A549 (cell line): ENCODE results near the gene ZNF184. TPM values are rescaled to one million over a fixed set of nuclear protein-coding genes. Genes with fewer than 3 reads are reported as not detected.
A peak's percentile ranks its signal among the peaks of the same experiment; 100 is the strongest.

ENCODE experiments used
- ATAC-seq, 2 experiments: fragments of 200-7000 bp in 1 of 2; fragments of >200 bp in 1 of 2; cut with Nextera tagmentation in 1 of 2; cut with Tn5 transposase in 1 of 2; 3 replicates each; pipeline versions ENCODE4 v1.8.0 to v1.9.1; 2018 to 2020; ENCODE audit warnings: mild to moderate bottlenecking in 1 of 2, moderate library complexity in 1 of 2
- CTCF ChIA-PET: fragments of 300-600 bp; sonication (Branson Sonifier 250); formaldehyde crosslinking; extraction: SDS; loops from one replicate; lab custom pipeline; 2021; ENCODE audit warnings: antibody characterized with exemption, inconsistent platforms; lab: Yijun Ruan, JAX
- POLR2A ChIA-PET: fragments of 350-600 bp; formaldehyde crosslinking; extraction: SDS; loops from one replicate; lab custom pipeline; 2021; ENCODE audit warnings: antibody characterized with exemption, inconsistent platforms; lab: Yijun Ruan, JAX
- DNase-seq, 2 experiments: peaks; one replicate each; pipeline versions ENCODE4 v3.0.0 to v3.0.0-alpha.2; 2011 to 2016; ENCODE audit warnings: low read depth in 1 of 2, low spot score in 1 of 2
- FAIRE-seq: peaks from 2 replicates; lab custom pipeline; 2011; peaks lifted over from hg19 to GRCh38; lab: Jason Lieb, UNC
- H3K27ac ChIP-seq, 2 experiments: fragments of >200 bp; sonication (Bioruptor Twin); formaldehyde crosslinking; 3 replicates each; pipeline ENCODE4 v1.5.1; 2016 to 2017
- H3K4me1 ChIP-seq: fragments of >200 bp; sonication (Bioruptor Twin); formaldehyde crosslinking; 3 replicates; pipeline ENCODE4 v1.6.1; 2016
- H3K4me2 ChIP-seq: fragments of >200 bp; sonication (Bioruptor Twin); formaldehyde crosslinking; 3 replicates; pipeline ENCODE4 v1.6.1; 2016
- H3K4me3 ChIP-seq: fragments of >200 bp; sonication (Bioruptor Twin); formaldehyde crosslinking; 3 replicates; pipeline ENCODE4 v1.5.1; 2016
- H3K9me3 ChIP-seq: fragments of >200 bp; sonication (Bioruptor Twin); formaldehyde crosslinking; 3 replicates; pipeline ENCODE4 v1.6.1; 2016
- BHLHE40 ChIP-seq: IDR thresholded peaks from 2 replicates; pipeline ENCODE4 v1.6.1; 2012; ENCODE audit warnings: low read depth, low read length, inconsistent platforms
- CEBPB ChIP-seq, 2 experiments: fragments of >200 bp in 1 of 2; sonication (Bioruptor Twin) in 1 of 2; formaldehyde crosslinking in 1 of 2; IDR thresholded peaks; 2 replicates each; pipeline ENCODE4 v1.6.1; 2012 to 2016
- MAX ChIP-seq: IDR thresholded peaks from 2 replicates; pipeline ENCODE4 v1.6.1; 2012
- NR3C1 ChIP-seq: fragments of >200 bp; sonication (Bioruptor Twin); formaldehyde crosslinking; IDR thresholded peaks from 3 replicates; pipeline ENCODE4 v1.6.1; 2017
- PBX3 ChIP-seq: IDR thresholded peaks from 2 replicates; pipeline ENCODE4 v1.6.1; 2012
- POLR2AphosphoS2 ChIP-seq: conservative IDR thresholded peaks from 2 replicates; pipeline ENCODE4 v1.6.1; 2012; ENCODE audit warnings: low read length, improper control_type of control experiment, inconsistent platforms
- REST ChIP-seq: fragments of 200-600 bp; sonication (generic); IDR thresholded peaks from 2 replicates; pipeline ENCODE4 v1.6.1; 2016; ENCODE audit warnings: antibody characterized with exemption, mild to moderate bottlenecking, moderate library complexity
- SMC3 ChIP-seq: fragments of >200 bp; sonication (Bioruptor Twin); formaldehyde crosslinking; IDR thresholded peaks from 3 replicates; pipeline ENCODE4 v1.6.1; 2018; ENCODE audit warnings: inconsistent platforms
- SREBF2 ChIP-seq: fragments of 450-650 bp; IDR thresholded peaks from 2 replicates; pipeline ENCODE4 v1.6.1; 2014; ENCODE audit warnings: mild to moderate bottlenecking, moderate library complexity
- TP53 ChIP-seq: fragments of 250-450 bp; sonication (Bioruptor Pico); IDR thresholded peaks from 2 replicates; pipeline ENCODE4 v1.5.0; 2021; ENCODE audit warnings: mild to moderate bottlenecking, moderate library complexity
- ZFP36 ChIP-seq: fragments of 450-650 bp; IDR thresholded peaks from 2 replicates; pipeline ENCODE4 v1.6.1; 2014; ENCODE audit warnings: borderline replicate concordance; ENCODE audit not compliant: partially characterized antibody
- WGBS: methylation state at CpG from one replicate; pipeline ENCODE4 v1.1.6; 2017; ENCODE audit errors: missing lambda C conversion rate; 5-methylcytosine and 5-hydroxymethylcytosine counted together
- polyA plus RNA-seq, 4 experiments: library from polyadenylated mRNA; depleted of rRNA in 3 of 4; stranded (reverse); fragments of >200 nt; fragmentation: RNase III in 1 of 4; extraction: RNeasy Plus Mini Kit Qiagen cat#74134 plus additional on column Dnase treatment in 1 of 4; gene quantifications; 2 replicates in 3 of 4; 3 replicates in 1 of 4; pipeline ENCODE4 v1.2.3, GENCODE V29; 2011 to 2017
- TF ChIP-seq, protein P1 (sequence below): fragments of 250-450 bp; sonication (Bioruptor Pico); IDR thresholded peaks from 2 replicates; pipeline ENCODE4 v1.5.0; 2021; ENCODE audit warnings: mild to moderate bottlenecking, moderate library complexity, borderline replicate concordance

The ZNF184 gene
- polyA plus RNA-seq, 2 of the 4 experiments (the other 2 are of a cell fraction) = 2.5 to 4.9 TPM

GRCh38 chr6:27479319-27480182 lies 6.6 kb upstream of the ZNF184 start:
- TF ChIP-seq, protein P1, sequence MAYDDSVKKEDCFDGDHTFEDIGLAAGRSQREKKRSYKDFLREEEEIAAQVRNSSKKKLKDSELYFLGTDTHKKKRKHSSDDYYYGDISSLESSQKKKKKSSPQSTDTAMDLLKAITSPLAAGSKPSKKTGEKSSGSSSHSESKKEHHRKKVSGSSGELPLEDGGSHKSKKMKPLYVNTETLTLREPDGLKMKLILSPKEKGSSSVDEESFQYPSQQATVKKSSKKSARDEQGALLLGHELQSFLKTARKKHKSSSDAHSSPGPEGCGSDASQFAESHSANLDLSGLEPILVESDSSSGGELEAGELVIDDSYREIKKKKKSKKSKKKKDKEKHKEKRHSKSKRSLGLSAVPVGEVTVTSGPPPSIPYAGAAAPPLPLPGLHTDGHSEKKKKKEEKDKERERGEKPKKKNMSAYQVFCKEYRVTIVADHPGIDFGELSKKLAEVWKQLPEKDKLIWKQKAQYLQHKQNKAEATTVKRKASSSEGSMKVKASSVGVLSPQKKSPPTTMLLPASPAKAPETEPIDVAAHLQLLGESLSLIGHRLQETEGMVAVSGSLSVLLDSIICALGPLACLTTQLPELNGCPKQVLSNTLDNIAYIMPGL (CRISPR knock-in tag) = peak; percentile 70; the same call in 1 of the 2 replicates
- TF ChIP-seq MAX = peak; percentile 45; the same call in 1 of the 2 replicates
- no peak for TF ChIP-seq REST
- TF ChIP-seq BHLHE40 = no peak
- 0 out of 3 replicates have a peak, but pooled peaks have one; percentile 15 for TF ChIP-seq SMC3
- peak; percentile 66 for TF ChIP-seq SREBF2
- peak in 1 of 2 experiments; percentile 23; a peak in 1 of 4 replicates for TF ChIP-seq CEBPB (IDR thresholded peaks at IDR 0.05)
- no peak for TF ChIP-seq POLR2AphosphoS2
- 5% methylated on average over 32 of the region's 33 CpGs for WGBS
- Histone ChIP-seq H3K9me3 (no peaks in the 10 kb centered on the region), H3K27ac (peak overlapping the region; percentile 75 to 83), H3K4me2 (peak overlapping the region; percentile 87), H3K4me3 (peak overlapping the region; percentile 88), H3K4me1 (peaks cover 6% of the 10 kb centered on the region; the same call in 1 of the 3 replicates)
- peak; percentile 82 to 83 for ATAC-seq
- ChIA-PET POLR2A (interaction anchor here (0.7 kb wide), 1 partner anchor 228 kb away, joined by 3 read pairs; no protein-coding TSS in a partner anchor), CTCF (interaction anchor here (1.0 to 1.6 kb wide), 4 partner anchors 16 to 273 kb away, joined by 3 to 5 read pairs (median 4); no protein-coding TSS in a partner anchor)
- DNase-seq = peak; percentile 40 to 87
- no peak for FAIRE-seq

- Histone ChIP-seq H3K4me3 (peak overlapping the region; percentile 88), H3K9me3 (no peaks in the 10 kb centered on the region), H3K4me2 (peak overlapping the region; percentile 87), H3K4me1 (peaks cover 6% of the 10 kb centered on the region; the same call in 1 of the 3 replicates), H3K27ac (peak overlapping the region; percentile 75 to 83)
- WGBS = 2% methylated on average over 28 of the region's 28 CpGs
- ATAC-seq (peak; percentile 92 to 94), DNase-seq (peak; percentile 66 to 88), FAIRE-seq (no peak)
- ChIA-PET POLR2A (interaction anchor here (0.7 kb wide), 1 partner anchor 227 kb away, joined by 3 read pairs; no protein-coding TSS in a partner anchor), CTCF (interaction anchor here (0.6 to 1.6 kb wide), 5 partner anchors 17 to 1113 kb away, joined by 3 to 5 read pairs (median 3); no protein-coding TSS in a partner anchor)
- TF ChIP-seq NR3C1 (no peak), TP53 (CRISPR knock-in tag) (no peak), SREBF2 (peak; percentile 63), ZFP36 (no peak), SMC3 (no peak), CEBPB (IDR thresholded peaks at IDR 0.05) (no peak), PBX3 (no peak), BHLHE40 (no peak)
- TF ChIP-seq, protein P1 (CRISPR knock-in tag) = peak; percentile 68; the same call in 1 of the 2 replicates
Measured at GRCh38 chr6:27478706-27479318, 5.9 kb upstream of the ZNF184 start.
